Cardiac fibroblast (primary cell): ENCODE measurements around the gene MIER1.
"Not testable (repeated sequence)": the region's sequence is repeated elsewhere in the genome, so short reads cannot be mapped to it uniquely, and the experiment has no call there.

ENCODE experiments used
- DNase-seq, 2 donors: peaks; one replicate each; pipeline versions ENCODE4 v3.0.0 to v3.0.0-alpha.2; 2010; ENCODE audit warnings: low read depth in 2 of 2
- H3K4me3 ChIP-seq, 2 donors: replicated peaks in 1 of 2; 1 replicate in 1 of 2; 2 replicates in 1 of 2; pipeline ENCODE4 v1.5.1; 2011; ENCODE audit warnings: low read depth in 2 of 2, low read length in 2 of 2, mild to moderate bottlenecking in 2 of 2, moderate library complexity in 1 of 2
- CTCF ChIP-seq: IDR thresholded peaks from one replicate; pipeline ENCODE4 v1.5.1; 2011; ENCODE audit warnings: low read depth, mild to moderate bottlenecking, low read length, inconsistent platforms

The MIER1 gene

GRCh38 chr1:66924756-66925557 lies at the start of gene MIER1, which contains the start of gene DNAI4:
Gene MIER1 (plus strand): TSS chr1:66924990. CDS start chr1:66925029, 39 bp downstream.
Gene DNAI4 (minus strand): TSS chr1:66924856. CDS start chr1:66924831, 25 bp downstream.
- peak; percentile 17 for TF ChIP-seq CTCF
- H3K4me3 ChIP-seq: peak within 1 kb of the TSS; percentile 86 to 96
- DNase-seq: peak; percentile 98 to 99

- no peak for DNase-seq
- H3K4me3 ChIP-seq: no peak overlapping the region
- no peak for TF ChIP-seq CTCF
Observed at GRCh38 chr1:66876664-66877063, 48.1 kb upstream of the MIER1 start.

- H3K4me3 ChIP-seq: no peak overlapping the region
- TF ChIP-seq CTCF: no peak
- DNase-seq: no peak
Observed at GRCh38 chr1:66889030-66889429, 35.8 kb upstream of the MIER1 start.

- DNase-seq: peak in 1 of 2 donors; percentile 35
- no peak overlapping the region for H3K4me3 ChIP-seq
- TF ChIP-seq CTCF: no peak
Observed at GRCh38 chr1:66890621-66891020, 34.2 kb upstream of the MIER1 start.

- no peak for DNase-seq
- H3K4me3 ChIP-seq: no peak overlapping the region
- TF ChIP-seq CTCF: no peak
Observed at GRCh38 chr1:66893712-66894111, 31.1 kb upstream of the MIER1 start.

- not testable (repeated sequence) for DNase-seq, H3K4me3 ChIP-seq
Observed at GRCh38 chr1:66915203-66915602, 9.6 kb upstream of the MIER1 start.

- no peak for TF ChIP-seq CTCF
- H3K4me3 ChIP-seq: no peak overlapping the region
- peak in 1 of 2 donors; percentile 61 for DNase-seq
Observed at GRCh38 chr1:66916320-66916719, 8.5 kb upstream of the MIER1 start.
